Caco-2 (cell line): ENCODE measurements around the gene ANAPC2. TPM values are rescaled to one million over a fixed set of nuclear protein-coding genes. Genes with fewer than 3 reads are reported as not detected.

ENCODE experiments used
- BruUV-seq: library from RNA; stranded (reverse); fragments of 400-500 nt; replicated peaks from 2 replicates; lab custom pipeline; 2021; lab: Mats Ljungman, UMichigan
- CTCF ChIA-PET: fragments of 300-600 bp; sonication (Branson Sonifier 250); formaldehyde crosslinking; loops from one replicate; lab custom pipeline; 2022; ENCODE audit warnings: antibody characterized with exemption; lab: Charles Lee
- POLR2A ChIA-PET: fragments of 300-600 bp; sonication (Branson Sonifier 250); formaldehyde crosslinking; loops from one replicate; lab custom pipeline; 2022; ENCODE audit warnings: antibody characterized with exemption; lab: Charles Lee
- DNase-seq, 2 experiments: peaks; one replicate each; pipeline versions ENCODE4 v3.0.0 to v3.0.0-alpha.2; 2020 to 2022
- H3K27me3 ChIP-seq: replicated peaks from 2 replicates; pipeline ENCODE4 v1.6.0; 2011; ENCODE audit warnings: low read length; ENCODE audit not compliant: control insufficient read depth, insufficient read depth
- H3K36me3 ChIP-seq: 2 replicates; pipeline ENCODE4 v1.5.1; 2011; ENCODE audit warnings: low read length; ENCODE audit not compliant: control insufficient read depth, insufficient read depth
- H3K4me1 ChIP-seq: fragments of 250-450 bp; sonication (Bioruptor Pico); 2 replicates; pipeline ENCODE4 v1.5.1; 2020; ENCODE audit warnings: mild to moderate bottlenecking
- H3K4me3 ChIP-seq: 2 replicates; pipeline ENCODE4 v1.5.1; 2011; ENCODE audit warnings: low read depth, mild to moderate bottlenecking, control low read depth, low read length
- H3K9me3 ChIP-seq: fragments of 250-450 bp; sonication (Bioruptor Pico); 2 replicates; pipeline ENCODE4 v1.5.1; 2020; ENCODE audit warnings: mild to moderate bottlenecking, moderate library complexity
- H3K27ac Mint-ChIP-seq: one replicate; pipeline ENCODE4 v1.8.0; 2022; ENCODE audit warnings: mixed read lengths; ENCODE audit not compliant: unreplicated experiment
- H3K27me3 Mint-ChIP-seq: one replicate; pipeline ENCODE4 v1.8.0; 2022; ENCODE audit warnings: mixed read lengths; ENCODE audit not compliant: insufficient read depth, unreplicated experiment
- H3K36me3 Mint-ChIP-seq: one replicate; pipeline ENCODE4 v1.8.0; 2022; ENCODE audit warnings: mild to moderate bottlenecking, mixed read lengths; ENCODE audit not compliant: insufficient read depth, unreplicated experiment
- H3K4me1 Mint-ChIP-seq: one replicate; pipeline ENCODE4 v1.8.0; 2022; ENCODE audit warnings: low read depth, mixed read lengths; ENCODE audit not compliant: unreplicated experiment
- H3K4me3 Mint-ChIP-seq: one replicate; pipeline ENCODE4 v1.8.0; 2022; ENCODE audit warnings: mild to moderate bottlenecking, moderate library complexity, mixed read lengths; ENCODE audit not compliant: unreplicated experiment
- H3K9me3 Mint-ChIP-seq: one replicate; pipeline ENCODE4 v1.8.0; 2022; ENCODE audit warnings: mixed read lengths; ENCODE audit not compliant: unreplicated experiment
- CTCF ChIP-seq, 2 experiments: fragments of 200-600 bp in 1 of 2; IDR thresholded peaks; 1 replicate in 1 of 2; 2 replicates in 1 of 2; pipeline versions ENCODE4 v1.5.1 to v1.8.0; 2011 to 2022; ENCODE audit warnings: antibody characterized with exemption in 1 of 2, control low read depth in 1 of 2, inconsistent platforms in 1 of 2, low read depth in 1 of 2, low read length in 1 of 2, mild to moderate bottlenecking in 1 of 2, moderate library complexity in 1 of 2; ENCODE audit not compliant: insufficient read depth in 1 of 2, severe bottlenecking in 1 of 2, unreplicated experiment in 1 of 2
- intact Hi-C: fragments of 100-400 bp; cut with micrococcal nuclease; formaldehyde crosslinking; loops from one replicate; pipeline ENCODE4 v1.10.0; 2022; ENCODE audit not compliant: unreplicated experiment
- total RNA-seq: library from RNA; stranded (reverse); gene quantifications from 2 replicates; pipeline ENCODE4 v1.2.3, GENCODE V29; 2022

The ANAPC2 gene
- total RNA-seq, 1 experiment from 2014 or later = 67.5 TPM

- Mint-ChIP-seq H3K9me3 (no peaks in the 10 kb centered on the region), H3K4me1 (peaks cover 6% of the 10 kb centered on the region), H3K27ac (peak overlapping the region; percentile 71), H3K4me3 (peak overlapping the region; percentile 66), H3K36me3 (peaks cover 27% of the 10 kb centered on the region), H3K27me3 (no peaks in the 10 kb centered on the region)
- BruUV-seq = TSS peak; percentile 8
- H3K27me3 ChIP-seq = no peaks in the 10 kb centered on the region
- POLR2A ChIA-PET = interaction anchor here (0.6 to 0.8 kb wide), 2 partner anchors 12 to 23 kb away, joined by 3 read pairs; partner anchors contain the start of genes NDOR1, TMEM203 and TUBB4B
- CTCF ChIA-PET = no interaction called here
- no peaks in the 10 kb centered on the region for H3K9me3 ChIP-seq
- peak; percentile 83 to 88 for DNase-seq
- H3K36me3 ChIP-seq = no peaks in the 10 kb centered on the region
- peaks cover 25% of the 10 kb centered on the region for H3K4me1 ChIP-seq
- H3K4me3 ChIP-seq = peak overlapping the region; percentile 23
- TF ChIP-seq CTCF (IDR thresholded peaks at IDR 0.05; ENCODE audit: insufficient read depth in 1 of 2, low read depth in 1 of 2, low read length in 1 of 2, severe bottlenecking in 1 of 2, unreplicated experiment in 1 of 2) = no peak
- intact Hi-C loops = no loop called here
Observed at GRCh38 chr9:137217276-137218211, 29.2 kb upstream of the ANAPC2 start.

- Mint-ChIP-seq H3K36me3 (peaks cover 27% of the 10 kb centered on the region), H3K9me3 (no peaks in the 10 kb centered on the region), H3K27me3 (no peaks in the 10 kb centered on the region), H3K4me3 (no peak overlapping the region), H3K27ac (no peak overlapping the region), H3K4me1 (peaks cover 6% of the 10 kb centered on the region)
- H3K27me3 ChIP-seq = no peaks in the 10 kb centered on the region
- TF ChIP-seq CTCF (IDR thresholded peaks at IDR 0.05; ENCODE audit: insufficient read depth in 1 of 2, low read depth in 1 of 2, low read length in 1 of 2, severe bottlenecking in 1 of 2, unreplicated experiment in 1 of 2) = no peak
- no TSS peak for BruUV-seq
- no peak for DNase-seq
- CTCF ChIA-PET = interaction anchor here (1.0 kb wide), 1 partner anchor 20 kb away, joined by 5 read pairs; no protein-coding TSS in a partner anchor
- H3K9me3 ChIP-seq = no peaks in the 10 kb centered on the region
- POLR2A ChIA-PET = interaction anchor here (0.5 to 0.8 kb wide), 4 partner anchors 15 to 65 kb away, joined by 3 to 6 read pairs (median 3); partner anchors contain the start of gene TUBB4B
- intact Hi-C loops = no loop called here
- H3K4me1 ChIP-seq = peaks cover 25% of the 10 kb centered on the region
- H3K4me3 ChIP-seq = no peak overlapping the region; the same call in 1 of the 2 replicates
- H3K36me3 ChIP-seq = no peaks in the 10 kb centered on the region
Observed at GRCh38 chr9:137216188-137216965, 28.0 kb upstream of the ANAPC2 start.
